Right cardiac atrium (tissue), 5 donors: ENCODE results near the gene ZNF622. TPM values are rescaled to one million over a fixed set of nuclear protein-coding genes. Genes with fewer than 3 reads are reported as not detected.

Source experiments
- ATAC-seq, 2 donors: fragments of 200-7000 bp; cut with Tn5 transposase; one replicate each; pipeline versions ENCODE4 v1.8.0 to v1.9.1; 2020; ENCODE audit warnings: moderate library complexity in 2 of 2, mild to moderate bottlenecking in 1 of 2
- DNase-seq, 3 donors: peaks; one replicate each; pipeline ENCODE4 v3.0.0-alpha.2; 2020
- H3K27ac ChIP-seq: one replicate; pipeline ENCODE4 v1.5.1; 2013; ENCODE audit warnings: mild to moderate bottlenecking, low read length, control low read depth, moderate library complexity
- H3K27me3 ChIP-seq: one replicate; pipeline ENCODE4 v1.6.1; 2013; ENCODE audit not compliant: control insufficient read depth, insufficient read depth
- H3K4me1 ChIP-seq: one replicate; pipeline ENCODE4 v1.6.1; 2013; ENCODE audit warnings: low read length; ENCODE audit not compliant: control insufficient read depth, insufficient read depth
- H3K4me3 ChIP-seq: one replicate; pipeline ENCODE4 v1.5.1; 2013; ENCODE audit warnings: low read length, control low read depth
- H3K9me3 ChIP-seq: one replicate; pipeline ENCODE4 v1.6.1; 2013; ENCODE audit warnings: low read length; ENCODE audit not compliant: control insufficient read depth
- WGBS: extraction: QIAGEN DNeasy Blood & Tissue Kit; methylation state at CpG from one replicate; pipeline ENCODE4 v1.1.7; 2013; 5-methylcytosine and 5-hydroxymethylcytosine counted together
- intact Hi-C, 4 donors: fragments of 100-400 bp; cut with DNase I; formaldehyde crosslinking; loops; one replicate each; pipeline versions ENCODE4 v1.11.0 to v1.14.0; 2022 to 2023
- polyA plus RNA-seq: library from polyadenylated mRNA; stranded (reverse); fragments of 200-250 nt; gene quantifications from one replicate; pipeline ENCODE4 v1.2.3, GENCODE V29; 2013
- total RNA-seq, 4 donors: library from RNA; stranded (reverse); fragmentation: NEBNext Ultra II Directional; extraction: Animal tissue kit (Norgen Biotek cat#: 25700); gene quantifications; one replicate each; pipeline ENCODE4 v1.2.1, GENCODE V29; 2021
- donor health status: healthy with polysubstance abuse.
- donor health status: DM: no; HTN: yes; CAD: no.
- donor health status: DM: no; HTN: no; CAD: no.
- donor health status: DM: no; HTN: yes; CAD: no; lungs with severe emphysema.
- donor health status: DM: yes; HTN: yes; CAD: no.

ZNF622 gene
- total and polyA plus RNA-seq, 5 donors: 35.9 to 51.0 (median 40.9) TPM

DNA sequence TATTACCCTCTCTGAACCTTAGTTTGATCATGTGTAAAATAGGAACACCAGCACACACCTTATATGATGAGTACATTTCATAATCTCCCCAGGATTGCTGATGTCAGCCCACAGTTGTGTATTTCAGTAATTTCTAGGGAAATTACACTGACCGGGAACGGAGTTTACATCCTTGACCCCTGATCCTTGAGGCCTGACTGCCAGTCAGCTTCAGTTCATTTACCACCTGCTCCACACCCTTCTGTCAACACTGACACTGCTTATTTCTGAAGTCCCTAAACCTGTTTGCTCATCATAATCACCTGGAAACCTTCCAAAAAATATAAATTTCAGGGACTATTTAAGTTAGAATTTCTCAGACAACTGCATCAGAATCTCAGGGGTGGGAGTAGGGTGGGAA is 55.3 kb downstream of the ZNF622 start:
- no peak overlapping the region for H3K27ac ChIP-seq
- WGBS: 77% methylated on average over 2 of the region's 2 CpGs
- no peaks in the 10 kb centered on the region for H3K4me1 ChIP-seq
- no peak overlapping the region for H3K4me3 ChIP-seq
- DNase-seq (no peak), ATAC-seq (no peak)
- H3K27me3 ChIP-seq: no peaks in the 10 kb centered on the region
- intact Hi-C loops: no loop called here
- H3K9me3 ChIP-seq: no peaks in the 10 kb centered on the region

GRCh38 chr5:16406630-16407029 is 59.0 kb downstream of the ZNF622 start:
- Histone ChIP-seq H3K27me3 (no peaks in the 10 kb centered on the region), H3K4me1 (no peaks in the 10 kb centered on the region), H3K9me3 (no peaks in the 10 kb centered on the region), H3K4me3 (no peak overlapping the region), H3K27ac (no peak overlapping the region)
- ATAC-seq (no peak), DNase-seq (no peak)
- intact Hi-C loops: no loop called here
- WGBS: 88% methylated on average over 1 of the region's 1 CpG

- Histone ChIP-seq H3K27me3 (no peaks in the 10 kb centered on the region), H3K4me3 (no peak overlapping the region), H3K9me3 (no peaks in the 10 kb centered on the region), H3K27ac (no peak overlapping the region), H3K4me1 (no peaks in the 10 kb centered on the region)
- WGBS: 82% methylated on average over 3 of the region's 3 CpGs
- ATAC-seq (no peak), DNase-seq (no peak)
- intact Hi-C loops: no loop called here
These were observed 59.6 kb downstream of the ZNF622 start for GRCh38 chr5:16406023-16406422.

Other genes with a start within 250 kb of the ZNF622 start
- 100 to 1,000 TPM; 123 to 209 (median 152) TPM for gene RETREG1, start 151.2 kb upstream of the ZNF622 start, total RNA-seq
- gene RETREG1, start 151.2 kb upstream of the ZNF622 start, polyA plus RNA-seq: 114 TPM